IPS DF 4.7 (cell line): ENCODE data around the gene TYMP.
"Not testable (repeated sequence)": the region's sequence is repeated elsewhere in the genome, so short reads cannot be mapped to it uniquely, and the experiment has no call there.

Experiments
- DNase-seq: peaks from one replicate; pipeline ENCODE4 v3.0.0-alpha.2; 2013; ENCODE audit warnings: low spot score; ENCODE audit errors: extremely low read depth

The TYMP gene

DNA sequence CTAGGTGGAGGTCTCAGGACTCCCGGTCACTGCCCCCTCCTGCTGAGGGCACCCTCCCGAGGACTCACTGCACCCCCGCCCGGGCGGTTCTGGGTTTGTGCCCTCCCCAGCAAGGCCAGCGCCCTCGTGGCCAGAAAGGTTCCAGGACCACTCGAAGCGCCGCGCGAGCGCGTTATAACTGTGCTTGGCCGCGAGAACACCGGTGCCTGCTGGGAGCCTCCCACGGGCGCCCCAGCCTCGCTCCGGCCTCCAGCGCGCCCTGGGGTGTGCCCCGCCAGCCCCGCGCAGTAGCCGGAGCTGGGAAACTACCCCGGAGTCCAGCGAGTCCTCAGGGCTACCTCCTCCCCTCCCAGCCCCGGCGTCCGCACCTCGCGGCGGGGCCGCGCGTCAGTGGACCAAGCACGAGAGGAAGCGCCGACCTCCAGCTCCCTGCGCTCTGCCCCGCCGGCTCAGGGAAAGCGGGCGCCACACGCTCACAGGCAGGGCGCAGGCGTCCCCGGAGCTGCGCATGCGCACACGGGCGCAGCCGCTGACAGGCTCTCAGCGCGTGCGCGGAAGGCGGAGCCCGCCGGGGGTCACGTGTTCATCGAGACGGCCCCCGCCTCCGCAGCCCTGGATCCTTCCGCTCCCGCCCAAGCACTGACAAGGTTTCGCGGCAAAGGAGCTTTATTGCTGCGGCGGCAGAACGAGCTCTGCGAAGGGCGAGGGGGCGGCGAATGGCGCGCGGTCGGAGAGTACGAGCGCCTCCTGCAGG is 4.5 kb downstream of the TYMP start, which contains the start of gene SCO2:
Gene SCO2 (minus strand): TSS at position 495 of the 754 bp plus-strand sequence. CDS start 1,187 bp downstream, outside the sequence.
- DNase-seq: no peak

DNA sequence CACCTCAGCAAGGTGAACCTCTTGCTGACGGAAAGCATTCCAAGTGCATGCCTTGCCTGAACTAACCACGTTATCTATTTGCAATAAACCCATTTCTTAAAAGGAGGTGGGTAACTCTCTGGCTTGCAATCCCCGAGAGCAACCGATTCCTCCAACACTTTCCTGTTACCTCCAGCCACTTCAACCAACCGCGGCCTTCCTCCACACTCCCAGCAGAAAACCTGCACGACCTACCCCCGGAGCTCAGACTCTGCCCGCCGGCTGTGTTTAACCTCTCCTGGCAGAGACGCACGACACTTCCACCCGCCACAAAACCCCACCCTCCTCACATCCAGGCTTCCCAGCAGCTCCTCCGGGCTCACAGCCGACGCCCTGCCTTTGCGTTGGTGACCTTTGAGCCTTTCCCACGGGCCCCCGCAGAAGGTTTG is 5.1 kb downstream of the TYMP start:
- DNase-seq: no peak

DNA sequence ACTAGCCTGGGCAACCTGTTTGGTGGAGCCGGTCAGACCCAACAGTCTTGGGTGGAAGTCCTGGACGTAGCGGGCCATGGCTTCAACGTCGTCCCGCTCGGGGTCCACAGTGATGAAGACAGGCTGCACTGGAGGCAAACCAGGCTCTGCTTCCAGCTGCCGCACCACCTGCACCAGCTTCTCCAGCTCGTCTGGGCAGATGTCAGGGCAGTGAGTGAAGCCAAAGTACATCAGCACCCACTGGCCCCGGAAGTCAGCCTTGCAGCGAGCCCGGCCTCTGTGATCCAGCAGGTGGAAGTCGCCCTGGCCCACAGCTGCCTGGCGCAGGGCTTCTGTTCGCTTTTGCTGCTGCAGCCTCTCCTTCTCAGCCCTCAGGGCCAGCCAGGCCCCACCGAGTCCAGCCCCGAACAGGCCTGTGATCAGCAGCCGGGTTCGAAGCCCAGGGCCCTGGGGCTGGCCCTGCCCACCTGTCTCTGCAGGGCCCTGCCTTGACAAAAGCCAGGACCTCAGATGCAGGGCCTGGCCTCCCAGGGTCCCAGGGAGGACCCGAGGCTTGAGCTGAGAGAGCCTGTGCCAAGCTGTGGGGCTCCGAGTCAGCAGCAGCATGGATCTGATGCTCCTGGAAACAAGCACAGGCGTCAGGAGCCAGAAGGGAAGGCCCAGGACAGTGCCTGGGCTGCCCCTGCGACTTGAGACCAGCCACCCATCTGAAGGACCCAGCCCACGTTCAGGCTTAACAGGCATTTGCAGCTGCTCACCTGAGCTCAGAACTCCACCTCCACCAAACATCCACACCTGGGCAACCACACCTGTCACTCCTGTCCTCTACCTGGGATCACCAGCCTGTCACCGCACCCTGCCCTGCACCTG is 5.8 kb downstream of the TYMP start:
- no peak for DNase-seq

DNA sequence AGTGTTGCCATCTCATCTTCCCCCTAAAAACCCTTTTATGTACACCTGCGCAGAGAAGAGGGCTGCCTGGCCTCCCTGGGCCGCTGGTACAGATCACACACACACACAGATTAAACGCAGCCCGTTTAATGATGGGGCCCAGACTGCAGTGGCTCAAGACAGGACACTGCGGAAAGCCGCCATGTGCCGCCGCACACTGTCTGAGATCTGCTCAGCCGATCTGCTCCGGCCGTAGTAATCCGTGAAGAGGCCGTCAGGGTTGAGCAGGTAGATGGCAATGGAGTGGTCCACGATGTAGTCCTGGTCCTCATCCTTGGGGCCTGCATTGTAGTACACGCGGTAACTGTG is 6.4 kb downstream of the TYMP start:
- DNase-seq: no peak

DNA sequence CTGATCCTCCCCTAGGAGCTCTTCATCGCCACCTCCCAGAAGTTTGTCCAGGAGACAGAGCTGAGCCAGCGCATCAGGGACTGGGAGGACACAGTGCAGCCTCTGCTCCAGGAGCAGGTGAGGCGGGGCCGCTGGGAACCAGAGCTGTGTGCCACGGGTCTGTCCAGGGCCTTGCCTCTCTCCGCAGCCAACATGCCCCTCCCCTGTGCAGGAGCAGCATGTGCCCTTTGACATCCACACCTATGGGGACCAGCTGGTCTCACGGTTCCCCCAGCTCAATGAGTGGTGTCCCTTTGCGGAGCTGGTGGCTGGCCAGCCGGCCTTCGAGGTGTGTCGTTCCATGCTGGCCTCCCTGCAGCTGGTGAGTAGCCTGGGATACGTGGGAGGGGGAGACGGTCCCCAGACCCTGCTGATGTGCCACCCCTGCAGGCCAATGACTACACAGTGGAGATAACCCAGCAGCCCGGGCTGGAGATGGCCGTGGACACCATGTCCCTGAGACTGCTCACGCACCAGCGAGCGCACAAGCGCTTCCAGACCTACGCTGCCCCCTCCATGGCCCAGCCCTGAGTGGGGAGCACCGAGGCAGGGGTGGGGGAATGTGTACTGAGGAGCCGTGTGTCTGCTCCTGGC is 6.9 kb downstream of the TYMP start:
- DNase-seq: no peak

DNA sequence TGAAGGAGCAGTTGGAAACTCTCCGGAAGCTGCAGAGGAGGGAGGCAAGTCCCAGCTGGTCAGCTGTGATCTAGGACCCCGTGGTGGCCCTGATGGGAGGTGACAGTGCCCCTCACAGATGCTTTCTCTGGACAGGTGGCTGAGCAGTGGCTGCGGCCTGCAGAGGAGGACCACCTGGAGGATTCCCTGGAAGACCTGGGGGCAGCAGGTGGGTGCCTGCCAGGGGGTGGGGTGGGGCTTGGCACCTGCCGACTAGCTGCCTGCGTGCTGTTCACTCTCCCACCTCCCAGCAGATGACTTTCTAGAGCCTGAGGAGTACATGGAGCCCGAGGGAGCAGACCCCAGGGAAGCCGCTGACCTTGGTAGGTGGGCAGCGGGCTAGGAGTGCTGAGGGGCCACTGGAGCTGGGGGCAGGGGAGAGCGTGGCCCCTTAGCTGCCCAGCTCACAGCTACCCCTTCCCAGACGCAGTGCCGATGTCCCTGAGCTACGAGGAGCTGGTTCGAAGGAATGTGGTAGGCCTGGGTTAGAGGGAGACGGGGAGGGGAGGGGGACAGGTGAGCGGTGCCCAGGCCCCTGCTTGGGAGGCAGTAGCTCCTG is 7.5 kb downstream of the TYMP start:
- DNase-seq: no peak

DNA sequence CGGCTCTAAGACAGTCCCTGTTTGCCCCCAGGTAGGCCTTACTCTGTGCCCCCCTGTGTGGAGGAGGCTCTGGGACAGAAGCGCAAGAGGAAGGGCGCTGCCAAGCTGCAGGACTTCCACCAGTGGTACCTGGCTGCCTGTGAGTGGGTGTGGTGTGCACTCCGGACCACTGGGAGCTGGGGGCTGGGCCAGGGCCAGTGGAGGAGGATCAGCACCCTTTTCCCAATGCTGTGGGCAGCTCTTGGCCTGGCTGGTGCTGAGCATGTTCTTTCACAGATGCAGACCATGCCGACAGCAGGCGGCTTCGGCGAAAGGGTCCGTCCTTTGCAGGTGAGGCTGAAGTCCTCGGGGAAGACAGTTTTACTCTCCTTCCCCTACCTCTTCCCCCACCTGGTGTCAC is 8.1 kb downstream of the TYMP start:
- DNase-seq: no peak

DNA sequence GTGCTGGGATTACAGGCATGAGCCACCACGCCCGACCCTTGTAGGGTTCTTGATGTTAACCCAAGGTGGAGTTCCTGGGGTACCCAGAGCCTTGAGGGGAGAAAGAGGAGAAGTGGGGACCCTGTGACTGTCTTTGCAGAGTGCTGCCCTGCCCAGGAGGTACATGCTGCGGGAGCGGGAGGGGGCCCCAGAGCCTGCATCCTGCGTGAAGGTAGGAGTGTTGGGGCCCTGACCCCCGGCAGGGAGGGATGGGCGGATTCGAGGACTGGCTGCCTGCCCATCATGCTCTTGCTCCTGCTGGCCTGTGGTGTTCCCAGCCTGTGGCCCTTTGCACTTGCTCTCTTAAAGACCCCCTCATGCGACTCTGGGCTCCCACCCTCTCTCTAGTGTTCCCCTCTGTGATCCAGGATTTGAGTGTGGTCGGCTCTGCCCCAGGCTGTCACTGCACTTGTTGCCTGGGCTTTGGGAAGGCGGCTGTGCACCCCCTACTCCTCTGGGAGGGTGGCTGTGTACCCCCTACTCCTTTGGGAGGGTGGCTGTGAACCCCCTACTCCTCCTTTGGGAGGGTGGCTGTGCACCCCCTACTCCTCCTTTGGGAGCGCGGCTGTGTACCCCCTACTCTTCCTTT is 8.9 kb downstream of the TYMP start:
- no peak for DNase-seq

DNA sequence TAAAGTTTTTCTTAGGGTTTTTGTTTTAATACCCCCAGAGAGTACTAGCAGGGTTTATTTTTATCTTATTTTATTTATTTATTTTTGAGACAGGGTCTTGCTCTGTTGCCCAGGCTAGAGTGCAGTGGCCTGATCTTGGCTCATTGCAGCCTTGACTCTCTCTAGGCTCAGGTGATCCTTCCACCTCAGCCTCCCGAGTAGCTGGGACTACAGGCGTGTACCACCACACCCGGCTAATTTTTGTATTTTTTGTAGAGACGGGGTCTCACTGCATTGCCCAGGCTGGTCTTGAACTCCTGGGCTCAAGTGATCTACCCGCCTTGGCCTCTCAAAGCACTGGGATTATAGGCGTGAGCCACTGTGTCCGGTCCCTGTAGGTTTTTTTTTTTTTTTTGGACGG is 9.6 kb downstream of the TYMP start:
- not testable (repeated sequence) for DNase-seq

DNA sequence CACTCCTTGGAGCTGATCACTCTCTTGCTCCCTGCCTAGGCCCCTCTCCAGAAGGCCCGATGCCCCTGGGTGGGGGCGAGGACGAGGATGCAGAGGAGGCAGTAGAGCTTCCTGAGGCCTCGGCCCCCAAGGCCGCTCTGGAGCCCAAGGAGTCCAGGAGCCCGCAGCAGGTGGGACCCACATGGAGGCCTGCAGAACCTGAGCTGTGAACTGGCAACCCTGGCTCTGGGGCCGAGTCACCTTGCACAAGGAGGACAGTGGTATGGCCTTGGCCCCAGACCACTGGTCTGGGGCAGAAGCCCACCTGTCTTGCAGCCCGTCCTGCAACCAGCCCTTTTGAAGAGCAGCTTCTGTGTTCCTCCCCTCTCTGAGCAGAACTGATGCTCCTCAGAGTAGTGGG is 10.7 kb downstream of the TYMP start:
- DNase-seq: no peak

DNA sequence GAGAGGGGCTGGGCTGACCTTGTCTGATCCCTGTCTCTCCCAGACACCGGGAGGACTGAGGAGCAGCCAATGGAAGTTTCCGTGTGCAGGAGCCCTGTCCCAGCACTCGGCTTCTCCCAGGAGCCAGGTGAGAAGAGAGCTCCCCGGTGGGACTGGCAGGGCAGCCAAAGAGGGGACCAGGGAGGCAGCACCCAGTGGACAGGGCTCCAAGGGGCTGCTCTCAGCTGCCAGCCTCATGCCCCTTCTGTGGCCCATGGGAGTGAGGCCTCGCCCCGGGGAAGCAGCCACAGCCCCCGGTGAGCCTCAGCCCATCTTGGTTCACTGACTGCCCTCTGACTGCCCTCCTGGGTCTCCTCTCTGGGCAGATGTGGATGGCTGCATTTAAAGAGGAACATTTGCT is 11.2 kb downstream of the TYMP start:
- no peak for DNase-seq

DNA sequence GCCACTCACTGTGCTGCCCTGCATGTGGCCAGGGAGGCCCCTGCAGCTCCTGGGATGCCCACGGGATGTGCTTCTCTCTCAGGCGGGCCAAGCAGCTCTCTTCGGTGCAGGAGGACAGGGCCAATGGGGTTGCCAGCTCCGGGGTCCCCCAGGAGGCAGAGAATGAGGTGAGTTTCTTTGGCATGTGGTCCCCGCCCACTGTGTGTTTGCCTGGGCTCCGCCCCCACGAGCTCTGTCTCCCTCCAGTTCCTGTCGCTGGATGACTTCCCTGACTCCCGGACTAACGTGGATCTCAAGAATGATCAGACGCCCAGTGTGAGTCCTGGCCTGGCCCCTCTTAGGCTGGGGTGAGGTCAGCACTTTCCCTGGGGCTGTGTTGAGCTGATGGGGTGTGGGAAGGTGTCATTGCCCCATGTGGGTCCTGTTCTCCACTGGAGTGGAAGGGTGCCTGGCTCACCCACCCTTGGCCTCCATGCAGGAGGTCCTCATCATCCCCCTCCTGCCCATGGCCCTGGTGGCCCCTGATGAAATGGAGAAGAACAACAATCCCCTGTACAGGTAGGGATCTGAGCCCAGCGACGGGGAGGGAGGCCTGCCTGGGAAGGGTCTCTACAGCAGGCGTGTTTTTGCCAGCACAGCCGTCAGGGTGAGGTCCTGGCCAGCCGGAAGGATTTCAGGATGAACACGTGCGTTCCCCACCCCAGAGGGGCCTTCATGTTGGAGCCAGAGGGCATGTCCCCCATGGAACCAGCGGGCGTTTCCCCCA is 12.1 kb downstream of the TYMP start:
- no peak for DNase-seq

DNA sequence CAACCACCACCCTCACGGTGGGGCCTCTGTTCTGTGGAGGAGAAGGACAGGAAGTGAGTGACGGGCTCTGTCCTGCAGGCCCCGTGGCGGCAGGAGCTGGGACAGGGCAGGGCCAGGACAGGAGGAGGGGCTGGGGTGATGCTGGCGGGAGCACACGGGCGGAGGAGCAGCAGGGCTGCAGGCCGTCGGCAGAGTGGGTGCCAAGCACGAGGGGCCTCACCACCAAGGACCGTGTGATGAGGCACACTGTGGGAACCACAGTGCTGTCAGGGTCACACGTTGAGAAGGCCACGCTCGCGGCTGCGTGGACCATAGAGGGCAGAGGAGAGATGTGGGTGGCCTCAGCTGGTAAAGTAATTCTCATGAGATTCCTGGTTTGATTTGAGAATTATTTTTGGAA is 12.9 kb downstream of the TYMP start:
- no peak for DNase-seq

DNA sequence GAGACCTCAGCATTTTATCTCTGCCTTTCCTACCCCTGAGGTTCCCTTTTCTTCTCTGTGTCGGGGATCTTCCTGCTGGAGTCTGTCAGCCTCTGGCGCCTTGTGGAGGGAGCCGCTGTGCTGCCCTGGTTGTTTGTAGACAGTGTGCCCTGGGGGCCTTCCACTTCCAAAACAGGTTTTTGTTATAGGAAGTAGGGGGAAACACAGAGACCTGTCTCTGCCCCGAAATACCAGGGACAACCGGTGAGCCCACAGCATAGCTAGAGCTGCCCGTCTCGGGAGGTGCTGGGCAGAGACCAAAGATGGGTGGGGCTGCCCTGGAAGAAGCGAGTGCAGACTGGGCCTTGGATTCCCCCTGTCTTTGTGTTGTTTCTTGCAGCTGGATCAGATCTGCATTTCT is 13.7 kb downstream of the TYMP start:
- DNase-seq: no peak

DNA sequence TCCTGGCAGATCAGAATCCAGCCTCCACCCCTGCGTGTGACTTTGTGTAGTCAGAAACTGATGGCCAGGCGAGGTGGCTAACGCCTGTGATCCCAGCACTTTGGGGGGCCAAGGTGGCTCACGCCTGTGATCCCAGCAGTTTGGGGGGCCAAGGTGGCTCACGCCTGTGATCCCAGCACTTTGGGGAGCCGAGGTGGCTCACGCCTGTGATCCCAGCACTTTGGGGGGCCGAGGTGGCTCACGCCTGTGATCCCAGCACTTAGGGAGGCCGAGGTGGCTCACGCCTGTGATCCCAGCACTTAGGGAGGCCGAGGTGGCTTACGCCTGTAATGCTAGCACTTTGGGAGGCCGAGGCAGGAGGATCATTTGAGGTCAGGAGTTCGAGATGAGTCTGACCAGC is 16.6 kb downstream of the TYMP start:
- DNase-seq: no peak

DNA sequence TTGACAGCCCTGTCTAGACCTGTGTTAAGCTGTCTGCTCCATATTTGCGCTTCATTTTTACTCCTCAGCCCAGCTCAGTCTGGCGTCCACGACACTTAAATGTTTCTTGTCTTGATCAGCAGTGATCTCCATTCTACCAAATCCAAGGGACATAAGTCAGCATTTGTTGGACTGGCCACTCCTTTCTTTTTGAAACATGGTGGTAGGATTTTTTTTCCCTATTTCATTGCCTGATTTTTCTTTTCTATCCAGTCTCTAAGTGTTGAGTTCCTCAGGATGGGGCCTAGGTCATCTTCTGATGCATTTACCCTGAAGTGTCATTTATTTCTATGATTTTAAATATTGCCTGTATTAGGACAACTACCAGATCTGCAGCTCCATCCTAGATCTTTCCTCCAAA is 20.9 kb downstream of the TYMP start:
- DNase-seq: no peak

DNA sequence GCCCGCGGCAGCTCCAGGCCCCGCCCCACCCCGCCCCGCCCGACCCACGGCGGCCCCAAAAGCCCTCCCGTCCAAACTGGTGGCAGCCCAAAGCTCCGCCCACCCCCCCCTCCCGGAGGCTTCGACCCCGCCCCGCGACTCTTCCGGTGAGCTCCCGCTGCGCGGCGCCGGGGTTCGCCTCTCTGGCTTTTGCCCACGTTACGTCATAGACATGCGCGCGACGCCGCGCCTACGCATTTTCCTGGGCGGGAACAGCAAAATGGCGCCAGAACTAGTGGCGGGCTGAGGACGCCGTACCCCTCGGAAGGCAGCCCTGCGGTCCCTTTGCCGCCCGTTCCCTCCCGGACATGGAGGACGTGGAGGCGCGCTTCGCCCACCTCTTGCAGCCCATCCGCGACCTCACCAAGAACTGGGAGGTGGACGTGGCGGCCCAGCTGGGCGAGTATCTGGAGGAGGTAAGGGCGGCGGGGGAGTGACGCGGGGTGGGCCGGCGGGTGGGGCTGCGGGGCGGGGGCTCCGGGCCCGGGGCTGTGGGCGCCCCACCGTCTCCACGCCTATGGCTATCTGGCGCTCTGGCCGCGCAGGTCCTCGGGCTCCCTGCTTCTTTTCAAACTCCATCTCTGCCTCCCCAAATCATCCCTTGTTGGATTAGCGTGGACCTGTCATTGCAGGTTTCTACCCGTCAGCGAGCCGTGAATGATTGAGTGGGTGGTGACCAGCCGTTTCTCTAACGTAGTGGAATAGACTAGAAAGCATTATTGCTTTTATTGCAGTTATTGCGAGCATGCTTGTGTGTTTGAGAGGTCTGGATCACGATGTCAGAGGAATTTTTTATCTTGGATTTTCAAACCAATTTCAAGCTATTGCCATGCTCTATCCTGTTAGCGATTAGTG is 21.6 kb downstream of the TYMP start, which contains the start of gene NCAPH2:
Gene NCAPH2 (plus strand): TSS at position 234 of the 894 bp plus-strand sequence. CDS start 114 bp downstream, at position 348.
- DNase-seq: peak; percentile 79

DNA sequence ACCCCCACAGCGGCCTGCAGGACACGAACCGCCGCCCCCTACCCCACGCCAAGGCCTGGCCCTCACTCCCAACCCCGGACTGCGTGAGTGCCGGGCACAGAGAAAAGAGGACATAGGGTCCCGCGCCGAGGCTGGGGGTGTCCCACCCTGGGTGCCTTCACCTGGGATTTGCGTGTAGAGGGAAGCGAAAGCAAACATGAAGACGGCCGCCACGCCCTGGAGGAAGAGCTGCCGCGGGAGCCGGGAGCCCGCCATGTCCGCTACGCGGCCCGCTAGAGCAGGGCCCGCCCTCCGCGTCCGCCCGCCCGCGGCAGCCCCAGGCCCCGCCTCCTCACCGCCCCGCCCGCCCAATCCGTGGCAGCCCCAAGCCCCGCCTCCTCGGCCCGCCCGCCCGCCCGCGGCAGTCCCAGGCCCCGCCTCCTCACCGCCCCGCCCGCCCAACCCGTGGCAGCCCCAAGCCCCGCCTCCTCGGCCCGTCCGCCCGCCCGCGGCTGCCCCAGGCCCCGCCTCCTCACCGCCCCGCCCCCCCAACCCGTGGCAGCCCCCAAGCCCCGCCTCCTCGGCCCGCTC is 22.3 kb downstream of the TYMP start, which contains the start of gene LMF2:
Gene LMF2 (minus strand): TSS at position 282 of the 570 bp plus-strand sequence. CDS start 27 bp downstream, at position 255.
- no peak for DNase-seq
